Activated CD4-positive, alpha-beta memory T cell treated with anti-CD3 and anti-CD28 coated beads, Interleukin-2, amount 10 ng/mL, durations not matched to agents 7 days and 5 days (primary cell): ENCODE measurements around the gene HIPK3. TPM values are rescaled to one million over a fixed set of nuclear protein-coding genes. Genes with fewer than 3 reads are reported as not detected.
A peak's percentile ranks its signal among the peaks of the same experiment; 100 is the strongest.
"Not testable (repeated sequence)": the region's sequence is repeated elsewhere in the genome, so short reads cannot be mapped to it uniquely, and the experiment has no call there.

Source experiments
- CTCF ChIA-PET: fragments of 350-600 bp; sonication (Branson Sonifier 250); formaldehyde crosslinking; loops from one replicate; lab custom pipeline; 2021; ENCODE audit warnings: antibody characterized with exemption, inconsistent platforms; lab: Charles Lee
- POLR2A ChIA-PET: fragments of 350-600 bp; sonication (Branson Sonifier 250); formaldehyde crosslinking; loops from one replicate; lab custom pipeline; 2021; ENCODE audit warnings: antibody characterized with exemption; lab: Charles Lee
- DNase-seq: peaks from one replicate; pipeline ENCODE4 v3.0.0-alpha.2; 2020
- H3K27ac Mint-ChIP-seq: one replicate; pipeline ENCODE4 v1.8.0; 2021; ENCODE audit warnings: mild to moderate bottlenecking, mixed read lengths
- H3K27me3 Mint-ChIP-seq: one replicate; pipeline ENCODE4 v1.8.0; 2021; ENCODE audit warnings: mixed read lengths
- H3K36me3 Mint-ChIP-seq: one replicate; pipeline ENCODE4 v1.8.0; 2021; ENCODE audit warnings: low read depth, mixed read lengths
- H3K4me1 Mint-ChIP-seq: one replicate; pipeline ENCODE4 v1.8.0; 2021; ENCODE audit warnings: mixed read lengths
- H3K4me3 Mint-ChIP-seq: one replicate; pipeline ENCODE4 v1.8.0; 2021; ENCODE audit warnings: mild to moderate bottlenecking, mixed read lengths
- H3K9me3 Mint-ChIP-seq: one replicate; pipeline ENCODE4 v1.8.0; 2021; ENCODE audit warnings: mixed read lengths
- total RNA-seq, 2 experiments: library from RNA; stranded (reverse); gene quantifications; one replicate each; pipeline ENCODE4 v1.2.3, GENCODE V29; 2021

The HIPK3 gene
- total RNA-seq, 2 experiments from 2014 or later, result 44.3 to 45.2 TPM

- Mint-ChIP-seq H3K4me1 (no peaks in the 10 kb centered on the region), H3K36me3 (no peaks in the 10 kb centered on the region), H3K9me3 (no peaks in the 10 kb centered on the region), H3K27ac (no peak overlapping the region), H3K27me3 (no peaks in the 10 kb centered on the region), H3K4me3 (no peak overlapping the region)
- no peak for DNase-seq
- ChIA-PET POLR2A (no interaction called here), CTCF (no interaction called here)
Observed at GRCh38 chr11:33237039-33237597, 20.1 kb upstream of the HIPK3 start.

GRCh38 chr11:33242575-33242974 lies 14.6 kb upstream of the HIPK3 start:
- no peak for DNase-seq
- ChIA-PET POLR2A (no interaction called here), CTCF (no interaction called here)
- Mint-ChIP-seq H3K27ac (no peak overlapping the region), H3K36me3 (no peaks in the 10 kb centered on the region), H3K4me1 (no peaks in the 10 kb centered on the region), H3K4me3 (no peak overlapping the region), H3K27me3 (no peaks in the 10 kb centered on the region), H3K9me3 (no peaks in the 10 kb centered on the region)

GRCh38 chr11:33243654-33244053 lies 13.5 kb upstream of the HIPK3 start:
- H3K27ac Mint-ChIP-seq, H3K4me1 Mint-ChIP-seq, H3K9me3 Mint-ChIP-seq, H3K4me3 Mint-ChIP-seq, H3K27me3 Mint-ChIP-seq, DNase-seq, CTCF ChIA-PET, POLR2A ChIA-PET, H3K36me3 Mint-ChIP-seq: not testable (repeated sequence)

- DNase-seq, result no peak
- H3K27ac Mint-ChIP-seq, result no peak overlapping the region
- H3K9me3 Mint-ChIP-seq, result no peaks in the 10 kb centered on the region
- CTCF ChIA-PET, result interaction anchor here (0.8 kb wide), 1 partner anchor 83 kb away, joined by 3 read pairs; no protein-coding TSS in a partner anchor
- H3K4me1 Mint-ChIP-seq, result no peaks in the 10 kb centered on the region
- H3K27me3 Mint-ChIP-seq, result peaks cover 5% of the 10 kb centered on the region
- H3K4me3 Mint-ChIP-seq, result no peak overlapping the region
- H3K36me3 Mint-ChIP-seq, result no peaks in the 10 kb centered on the region
- POLR2A ChIA-PET, result no interaction called here
Observed at GRCh38 chr11:33248416-33248971, 8.7 kb upstream of the HIPK3 start.

- CTCF ChIA-PET, result interaction anchor here (0.8 kb wide), 1 partner anchor 41 kb away, joined by 3 read pairs; no protein-coding TSS in a partner anchor
- POLR2A ChIA-PET, result interaction anchor here (0.7 to 4.7 kb wide), 2 partner anchors 96 to 217 kb away, joined by 3 to 25 read pairs; partner anchors contain the start of genes CSTF3 and TCP11L1
- peak overlapping the region; percentile 93 for H3K27ac Mint-ChIP-seq
- H3K36me3 Mint-ChIP-seq, result peaks cover 4% of the 10 kb centered on the region
- no peak for DNase-seq
- peaks cover 28% of the 10 kb centered on the region for H3K4me1 Mint-ChIP-seq
- H3K4me3 Mint-ChIP-seq, result peak overlapping the region; percentile 98
- H3K9me3 Mint-ChIP-seq, result peaks cover 2% of the 10 kb centered on the region
- no peaks in the 10 kb centered on the region for H3K27me3 Mint-ChIP-seq
Observed at GRCh38 chr11:33256031-33256812, 959 bp upstream of the HIPK3 start.

GRCh38 chr11:33256813-33257159 lies 395 bp upstream of the HIPK3 start:
- H3K36me3 Mint-ChIP-seq, result peaks cover 9% of the 10 kb centered on the region
- no peak for DNase-seq
- peak overlapping the region; percentile 93 for H3K27ac Mint-ChIP-seq
- H3K4me1 Mint-ChIP-seq, result peaks cover 34% of the 10 kb centered on the region
- H3K9me3 Mint-ChIP-seq, result peaks cover 3% of the 10 kb centered on the region
- POLR2A ChIA-PET, result interaction anchor here (0.7 to 4.7 kb wide), 4 partner anchors 17 to 794 kb away, joined by 3 to 25 read pairs (median 4); partner anchors contain the start of genes CAPRIN1, CSTF3 and TCP11L1
- H3K4me3 Mint-ChIP-seq, result peak overlapping the region; percentile 98
- CTCF ChIA-PET, result interaction anchor here (1.5 kb wide), 1 partner anchor 96 kb away, joined by 3 read pairs; the partner anchor contains the start of gene CSTF3
- H3K27me3 Mint-ChIP-seq, result no peaks in the 10 kb centered on the region

- CTCF ChIA-PET, result interaction anchor here (0.7 to 1.5 kb wide), 4 partner anchors 28 to 97 kb away, joined by 3 to 4 read pairs (median 3); partner anchors contain the start of gene CSTF3
- Mint-ChIP-seq H3K4me1 (peaks cover 43% of the 10 kb centered on the region), H3K4me3 (peak overlapping the region; percentile 98), H3K9me3 (peaks cover 3% of the 10 kb centered on the region), H3K27me3 (no peaks in the 10 kb centered on the region), H3K27ac (peak overlapping the region; percentile 99), H3K36me3 (peaks cover 14% of the 10 kb centered on the region)
- POLR2A ChIA-PET, result interaction anchor here (0.7 to 4.7 kb wide), 5 partner anchors 16 to 674 kb away, joined by 3 to 25 read pairs (median 3); partner anchors contain the start of genes CSTF3 and EIF3M
- peak; percentile 80 for DNase-seq
Observed at GRCh38 chr11:33257897-33258630, 883 bp downstream of the HIPK3 start.

GRCh38 chr11:33258631-33259205 lies 1.5 kb downstream of the HIPK3 start:
- ChIA-PET POLR2A (interaction anchor here (0.7 to 4.7 kb wide), 6 partner anchors 15 to 675 kb away, joined by 3 to 25 read pairs (median 3); partner anchors contain the start of genes CSTF3 and EIF3M), CTCF (interaction anchor here (0.7 to 1.3 kb wide), 3 partner anchors 27 to 92 kb away, joined by 3 to 4 read pairs (median 3); no protein-coding TSS in a partner anchor)
- no peak for DNase-seq
- H3K4me3 Mint-ChIP-seq, result peak overlapping the region; percentile 98
- H3K36me3 Mint-ChIP-seq, result peaks cover 14% of the 10 kb centered on the region
- no peaks in the 10 kb centered on the region for H3K27me3 Mint-ChIP-seq
- peaks cover 3% of the 10 kb centered on the region for H3K9me3 Mint-ChIP-seq
- peaks cover 44% of the 10 kb centered on the region for H3K4me1 Mint-ChIP-seq
- H3K27ac Mint-ChIP-seq, result peak overlapping the region; percentile 99

- CTCF ChIA-PET, result no interaction called here
- POLR2A ChIA-PET, result interaction anchor here (1.3 to 4.7 kb wide), 2 partner anchors 83 to 99 kb away, joined by 3 to 25 read pairs; partner anchors contain the start of gene CSTF3
- H3K36me3 Mint-ChIP-seq, result peaks cover 14% of the 10 kb centered on the region
- DNase-seq, result no peak
- H3K9me3 Mint-ChIP-seq, result peaks cover 3% of the 10 kb centered on the region
- H3K27me3 Mint-ChIP-seq, result no peaks in the 10 kb centered on the region
- peaks cover 44% of the 10 kb centered on the region for H3K4me1 Mint-ChIP-seq
- peak overlapping the region; percentile 31 for H3K4me3 Mint-ChIP-seq
- no peak overlapping the region for H3K27ac Mint-ChIP-seq
Observed at GRCh38 chr11:33259869-33260268, 2.7 kb downstream of the HIPK3 start.

GRCh38 chr11:33261350-33261749 lies 4.2 kb downstream of the HIPK3 start:
- H3K9me3 Mint-ChIP-seq, POLR2A ChIA-PET, H3K27me3 Mint-ChIP-seq, H3K27ac Mint-ChIP-seq, DNase-seq, CTCF ChIA-PET, H3K4me3 Mint-ChIP-seq: not testable (repeated sequence)
- Mint-ChIP-seq H3K4me1 (peaks cover 41% of the 10 kb centered on the region), H3K36me3 (peaks cover 14% of the 10 kb centered on the region)

- no peaks in the 10 kb centered on the region for H3K27me3 Mint-ChIP-seq
- ChIA-PET POLR2A (no interaction called here), CTCF (interaction anchor here (1.1 kb wide), 1 partner anchor 141 kb away, joined by 3 read pairs; no protein-coding TSS in a partner anchor)
- peaks cover 14% of the 10 kb centered on the region for H3K36me3 Mint-ChIP-seq
- no peak overlapping the region for H3K27ac Mint-ChIP-seq
- DNase-seq, result no peak
- peaks cover 35% of the 10 kb centered on the region for H3K4me1 Mint-ChIP-seq
- H3K9me3 Mint-ChIP-seq, result peaks cover 3% of the 10 kb centered on the region
- H3K4me3 Mint-ChIP-seq, result no peak overlapping the region
Observed at GRCh38 chr11:33262011-33262645, 4.9 kb downstream of the HIPK3 start.
